ENCODE data around the gene SF3A1.

Gene SF3A1

DNA sequence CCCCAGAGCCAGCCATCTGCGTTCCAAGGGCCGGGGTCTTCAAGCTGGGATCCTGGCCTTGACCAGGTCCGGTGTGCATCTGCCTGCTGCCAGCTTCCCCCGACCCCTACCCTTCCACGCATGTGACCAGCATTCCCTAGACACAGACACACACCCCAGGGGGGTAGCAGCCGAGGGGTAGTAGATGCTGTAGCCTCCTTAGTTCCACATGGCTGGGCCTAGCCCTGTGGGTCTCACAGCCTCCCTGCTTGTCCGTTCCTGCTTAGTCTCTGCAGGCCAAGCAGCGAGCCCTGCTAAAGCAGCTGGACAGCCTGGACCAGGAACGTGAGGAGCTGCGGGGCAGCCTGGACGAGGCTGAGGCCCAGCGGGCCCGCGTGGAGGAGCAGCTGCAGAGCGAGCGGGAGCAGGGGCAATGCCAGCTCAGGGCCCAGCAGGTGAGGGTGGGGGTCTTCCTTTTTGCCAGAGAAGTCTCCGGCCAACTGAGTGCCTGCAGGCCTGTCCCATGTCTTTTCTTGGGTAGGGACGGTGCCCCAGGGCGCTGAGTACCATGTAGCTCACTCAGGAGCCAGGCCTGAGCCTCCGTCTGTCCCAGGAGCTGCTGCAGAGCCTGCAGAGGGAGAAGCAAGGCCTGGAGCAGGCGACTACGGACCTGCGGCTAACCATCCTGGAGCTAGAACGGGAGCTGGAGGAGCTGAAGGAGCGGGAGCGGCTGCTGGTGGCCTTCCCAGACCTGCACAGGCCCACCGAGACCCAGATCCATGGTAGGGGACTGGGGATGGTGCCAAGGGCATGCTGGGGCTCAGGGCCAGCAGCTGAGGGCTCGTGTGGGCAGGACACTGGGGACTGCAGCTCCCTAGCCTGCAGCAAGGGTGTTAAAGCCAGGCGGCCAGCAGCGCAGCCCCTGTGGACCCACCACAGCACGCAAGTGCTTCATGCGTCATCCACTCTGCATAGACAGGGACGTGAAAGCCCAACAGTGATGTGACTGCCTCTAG lies 16.9 kb upstream of the SF3A1 start:
- Histone ChIP-seq H3K4me3 (ENCODE audit: low read length) (no peak overlapping the region), H3K9me3 (ENCODE audit: insufficient read depth, low read length) (no peaks in the 10 kb centered on the region), H3K36me3 (replicated peaks; ENCODE audit: low read depth, low read length) (peaks cover 3% of the 10 kb centered on the region), H3K27me3 (ENCODE audit: low read depth, low read length) (no peaks in the 10 kb centered on the region), H4K20me1 (ENCODE audit: insufficient read depth, low read length) (no peaks in the 10 kb centered on the region), H3K9ac (ENCODE audit: low read length) (no peak overlapping the region), H3K79me2 (ENCODE audit: low read length) (no peaks in the 10 kb centered on the region), H3K4me1 (ENCODE audit: low read length) (no peaks in the 10 kb centered on the region), H3K27ac (ENCODE audit: low read length) (no peak overlapping the region), H3K4me2 (ENCODE audit: low read length) (no peak overlapping the region), H2AFZ (ENCODE audit: low read depth, low read length) (no peak overlapping the region)
- TF ChIP-seq EZH2phosphoT487 (IDR thresholded peaks at IDR 0.05; ENCODE audit: low read depth), result no peak
- TF ChIP-seq, protein P1, sequence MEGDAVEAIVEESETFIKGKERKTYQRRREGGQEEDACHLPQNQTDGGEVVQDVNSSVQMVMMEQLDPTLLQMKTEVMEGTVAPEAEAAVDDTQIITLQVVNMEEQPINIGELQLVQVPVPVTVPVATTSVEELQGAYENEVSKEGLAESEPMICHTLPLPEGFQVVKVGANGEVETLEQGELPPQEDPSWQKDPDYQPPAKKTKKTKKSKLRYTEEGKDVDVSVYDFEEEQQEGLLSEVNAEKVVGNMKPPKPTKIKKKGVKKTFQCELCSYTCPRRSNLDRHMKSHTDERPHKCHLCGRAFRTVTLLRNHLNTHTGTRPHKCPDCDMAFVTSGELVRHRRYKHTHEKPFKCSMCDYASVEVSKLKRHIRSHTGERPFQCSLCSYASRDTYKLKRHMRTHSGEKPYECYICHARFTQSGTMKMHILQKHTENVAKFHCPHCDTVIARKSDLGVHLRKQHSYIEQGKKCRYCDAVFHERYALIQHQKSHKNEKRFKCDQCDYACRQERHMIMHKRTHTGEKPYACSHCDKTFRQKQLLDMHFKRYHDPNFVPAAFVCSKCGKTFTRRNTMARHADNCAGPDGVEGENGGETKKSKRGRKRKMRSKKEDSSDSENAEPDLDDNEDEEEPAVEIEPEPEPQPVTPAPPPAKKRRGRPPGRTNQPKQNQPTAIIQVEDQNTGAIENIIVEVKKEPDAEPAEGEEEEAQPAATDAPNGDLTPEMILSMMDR (IDR thresholded peaks at IDR 0.05; ENCODE audit: low read depth, low read length), result no peak

DNA sequence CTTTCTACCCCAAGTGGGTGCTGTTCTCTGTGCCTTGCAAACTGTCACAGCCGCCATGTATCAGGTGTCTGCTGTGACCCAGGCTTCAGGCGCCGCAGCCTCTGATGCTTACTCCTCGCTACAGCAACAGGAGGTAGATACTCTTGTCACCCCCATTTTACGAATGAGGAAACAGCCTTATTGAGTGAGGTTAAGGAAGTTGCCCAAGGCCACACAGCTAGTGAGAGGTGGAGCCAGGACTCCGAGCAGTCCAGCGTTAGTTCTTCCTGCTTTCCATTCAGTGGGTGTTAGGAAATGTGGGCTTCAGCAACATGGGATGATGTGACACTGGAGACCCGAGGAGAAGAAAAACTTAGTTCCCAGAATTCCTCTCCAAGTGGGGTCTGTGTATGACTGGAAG lies 16.2 kb upstream of the SF3A1 start:
- Histone ChIP-seq H3K36me3 (replicated peaks; ENCODE audit: low read depth, low read length) (peaks cover 3% of the 10 kb centered on the region), H3K4me3 (ENCODE audit: low read length) (no peak overlapping the region), H3K9me3 (ENCODE audit: insufficient read depth, low read length) (no peaks in the 10 kb centered on the region), H2AFZ (ENCODE audit: low read depth, low read length) (no peak overlapping the region), H4K20me1 (ENCODE audit: insufficient read depth, low read length) (no peaks in the 10 kb centered on the region), H3K27ac (ENCODE audit: low read length) (no peak overlapping the region), H3K9ac (ENCODE audit: low read length) (no peak overlapping the region), H3K4me1 (ENCODE audit: low read length) (no peaks in the 10 kb centered on the region), H3K27me3 (ENCODE audit: low read depth, low read length) (no peaks in the 10 kb centered on the region), H3K4me2 (ENCODE audit: low read length) (no peak overlapping the region), H3K79me2 (ENCODE audit: low read length) (no peaks in the 10 kb centered on the region)
- TF ChIP-seq, protein P1 (IDR thresholded peaks at IDR 0.05; ENCODE audit: low read depth, low read length), result no peak
- no peak for TF ChIP-seq EZH2phosphoT487 (IDR thresholded peaks at IDR 0.05; ENCODE audit: low read depth)

DNA sequence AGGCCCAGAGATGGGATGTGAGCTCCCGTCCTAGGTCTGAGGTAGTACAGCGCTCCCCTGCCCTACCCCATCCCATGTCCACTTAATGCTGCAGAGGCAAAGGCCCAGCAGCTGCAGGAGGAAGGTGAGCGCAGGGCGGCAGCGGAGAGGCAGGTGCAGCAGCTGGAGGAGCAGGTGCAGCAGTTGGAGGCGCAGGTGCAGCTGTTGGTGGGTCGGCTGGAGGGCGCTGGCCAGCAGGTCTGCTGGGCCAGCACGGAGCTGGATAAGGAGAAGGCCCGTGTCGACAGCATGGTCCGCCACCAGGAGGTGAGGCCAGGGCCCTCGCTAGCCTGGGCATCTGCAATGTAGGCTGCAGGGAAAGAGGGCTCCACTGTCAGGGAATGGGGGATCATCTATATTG lies 15.3 kb upstream of the SF3A1 start:
- no peaks in the 10 kb centered on the region for H3K36me3 ChIP-seq (replicated peaks; ENCODE audit: low read depth, low read length)
- no peak overlapping the region for H3K9ac ChIP-seq (ENCODE audit: low read length)
- H4K20me1 ChIP-seq (ENCODE audit: insufficient read depth, low read length), result no peaks in the 10 kb centered on the region
- no peak overlapping the region for H2AFZ ChIP-seq (ENCODE audit: low read depth, low read length)
- H3K9me3 ChIP-seq (ENCODE audit: insufficient read depth, low read length), result no peaks in the 10 kb centered on the region
- H3K4me2 ChIP-seq (ENCODE audit: low read length), result no peak overlapping the region
- TF ChIP-seq EZH2phosphoT487 (IDR thresholded peaks at IDR 0.05; ENCODE audit: low read depth), result no peak
- TF ChIP-seq, protein P1 (IDR thresholded peaks at IDR 0.05; ENCODE audit: low read depth, low read length), result no peak
- H3K27ac ChIP-seq (ENCODE audit: low read length), result no peak overlapping the region
- H3K4me3 ChIP-seq (ENCODE audit: low read length), result no peak overlapping the region
- no peaks in the 10 kb centered on the region for H3K27me3 ChIP-seq (ENCODE audit: low read depth, low read length)
- no peaks in the 10 kb centered on the region for H3K4me1 ChIP-seq (ENCODE audit: low read length)
- H3K79me2 ChIP-seq (ENCODE audit: low read length), result no peaks in the 10 kb centered on the region

DNA sequence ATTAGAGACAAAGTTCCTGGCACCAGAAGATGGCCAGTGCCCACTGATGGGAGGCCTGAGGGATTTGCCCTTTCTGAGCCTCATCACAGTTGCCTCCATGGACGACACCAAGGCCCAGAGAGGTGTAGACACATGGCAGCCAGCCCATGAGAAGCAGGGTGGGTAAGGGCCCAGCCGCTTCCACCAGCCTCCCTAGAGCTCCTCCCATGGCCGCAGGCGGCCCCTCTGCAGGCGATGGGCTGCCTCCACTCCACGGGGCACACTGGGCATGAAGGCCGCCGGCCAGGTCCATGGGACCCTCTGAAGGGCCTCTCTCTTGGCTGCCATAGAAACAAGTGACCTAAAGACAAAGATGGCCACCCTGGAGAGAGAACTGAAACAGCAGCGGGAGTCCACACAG lies 14.6 kb upstream of the SF3A1 start:
- H2AFZ ChIP-seq (ENCODE audit: low read depth, low read length), result no peak overlapping the region

More for the DNA sequence above, 14.6 kb upstream of the SF3A1 start:
- Histone ChIP-seq H3K36me3 (replicated peaks; ENCODE audit: low read depth, low read length) (no peaks in the 10 kb centered on the region), H3K4me2 (ENCODE audit: low read length) (no peak overlapping the region), H3K79me2 (ENCODE audit: low read length) (no peaks in the 10 kb centered on the region), H3K9me3 (ENCODE audit: insufficient read depth, low read length) (no peaks in the 10 kb centered on the region), H3K4me1 (ENCODE audit: low read length) (no peaks in the 10 kb centered on the region), H4K20me1 (ENCODE audit: insufficient read depth, low read length) (no peaks in the 10 kb centered on the region), H3K4me3 (ENCODE audit: low read length) (no peak overlapping the region), H3K27ac (ENCODE audit: low read length) (no peak overlapping the region), H3K9ac (ENCODE audit: low read length) (no peak overlapping the region), H3K27me3 (ENCODE audit: low read depth, low read length) (no peaks in the 10 kb centered on the region)
- no peak for TF ChIP-seq EZH2phosphoT487 (IDR thresholded peaks at IDR 0.05; ENCODE audit: low read depth)
- TF ChIP-seq, protein P1 (IDR thresholded peaks at IDR 0.05; ENCODE audit: low read depth, low read length), result no peak

All from OCI-LY3 (cell line).